22Rv1 (cell line): Measurements from ENCODE around the gene GBF1.

ENCODE experiments used
- CTCF ChIP-seq: fragments of 450-650 bp; IDR thresholded peaks from 2 replicates; pipeline ENCODE4 v1.5.1; 2017; ENCODE audit warnings: mild to moderate bottlenecking
- ZFX ChIP-seq: fragments of 450-650 bp; IDR thresholded peaks from 2 replicates; pipeline ENCODE4 v1.6.1; 2017; ENCODE audit warnings: antibody characterized with exemption, borderline replicate concordance

- TF ChIP-seq CTCF (no peak), ZFX (no peak)
Measured at GRCh38 chr10:102312683-102313082, 67.4 kb downstream of the GBF1 start.
